Esophagus muscularis mucosa (tissue), 4 donors: ENCODE measurements around the gene GXYLT1.

ENCODE experiments used
- EP300 ChIP-seq: sonication (generic); formaldehyde crosslinking; IDR thresholded peaks from one replicate; pipeline ENCODE4 v1.6.1; 2017; ENCODE audit warnings: antibody characterized with exemption
- POLR2A ChIP-seq: fragments of 450-650 bp; IDR thresholded peaks from one replicate; pipeline ENCODE4 v1.6.1; 2017; ENCODE audit warnings: antibody characterized with exemption, moderate library complexity, mild to moderate bottlenecking, low read depth
- POLR2AphosphoS5 ChIP-seq, 2 donors: sonication (generic); formaldehyde crosslinking; IDR thresholded peaks; one replicate each; pipeline ENCODE4 v1.6.1; 2017; ENCODE audit warnings: antibody characterized with exemption in 2 of 2
- TF ChIP-seq, protein P1 (sequence below), 3 experiments: fragments of 200-600 bp in 2 of 3; fragments of 450-650 bp in 1 of 3; sonication (generic) in 2 of 3; IDR thresholded peaks; one replicate each; pipeline ENCODE4 v1.5.1; 2017 to 2019; ENCODE audit warnings: antibody characterized with exemption in 3 of 3, mild to moderate bottlenecking in 2 of 3, moderate library complexity in 1 of 3

DNA sequence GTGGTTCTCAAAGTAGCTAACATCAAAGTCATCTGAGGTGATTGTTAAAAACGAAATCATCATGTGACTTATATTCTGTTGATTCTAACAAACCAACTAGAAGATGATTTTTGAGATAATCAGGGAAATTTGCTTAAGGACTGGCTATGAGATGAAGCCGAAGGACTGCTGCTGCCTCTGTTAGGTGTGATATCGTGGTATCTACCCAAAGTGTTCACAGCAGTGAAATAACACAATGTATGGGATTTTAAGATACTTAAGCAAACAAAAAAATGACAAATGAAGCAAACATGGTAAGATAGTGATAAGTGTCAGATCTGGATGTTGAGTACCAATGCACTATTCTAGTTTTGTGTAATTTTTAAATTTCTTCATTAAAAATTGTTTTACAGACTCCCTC, 59.1 kb downstream of the GXYLT1 start:
- TF ChIP-seq, protein P1, sequence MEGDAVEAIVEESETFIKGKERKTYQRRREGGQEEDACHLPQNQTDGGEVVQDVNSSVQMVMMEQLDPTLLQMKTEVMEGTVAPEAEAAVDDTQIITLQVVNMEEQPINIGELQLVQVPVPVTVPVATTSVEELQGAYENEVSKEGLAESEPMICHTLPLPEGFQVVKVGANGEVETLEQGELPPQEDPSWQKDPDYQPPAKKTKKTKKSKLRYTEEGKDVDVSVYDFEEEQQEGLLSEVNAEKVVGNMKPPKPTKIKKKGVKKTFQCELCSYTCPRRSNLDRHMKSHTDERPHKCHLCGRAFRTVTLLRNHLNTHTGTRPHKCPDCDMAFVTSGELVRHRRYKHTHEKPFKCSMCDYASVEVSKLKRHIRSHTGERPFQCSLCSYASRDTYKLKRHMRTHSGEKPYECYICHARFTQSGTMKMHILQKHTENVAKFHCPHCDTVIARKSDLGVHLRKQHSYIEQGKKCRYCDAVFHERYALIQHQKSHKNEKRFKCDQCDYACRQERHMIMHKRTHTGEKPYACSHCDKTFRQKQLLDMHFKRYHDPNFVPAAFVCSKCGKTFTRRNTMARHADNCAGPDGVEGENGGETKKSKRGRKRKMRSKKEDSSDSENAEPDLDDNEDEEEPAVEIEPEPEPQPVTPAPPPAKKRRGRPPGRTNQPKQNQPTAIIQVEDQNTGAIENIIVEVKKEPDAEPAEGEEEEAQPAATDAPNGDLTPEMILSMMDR (IDR thresholded peaks at IDR 0.05) = no peak
- TF ChIP-seq POLR2A (no peak), POLR2AphosphoS5 (IDR thresholded peaks at IDR 0.05) (no peak), EP300 (no peak)
